ENCODE data around the gene LGALS9.

Gene LGALS9

GRCh38 chr17:27630607-27631410 is at the start of gene LGALS9:
LGALS9 (plus strand) TSS chr17:27631188; CDS start chr17:27631266, 78 bp downstream.
- DNase-seq: no peak

DNA sequence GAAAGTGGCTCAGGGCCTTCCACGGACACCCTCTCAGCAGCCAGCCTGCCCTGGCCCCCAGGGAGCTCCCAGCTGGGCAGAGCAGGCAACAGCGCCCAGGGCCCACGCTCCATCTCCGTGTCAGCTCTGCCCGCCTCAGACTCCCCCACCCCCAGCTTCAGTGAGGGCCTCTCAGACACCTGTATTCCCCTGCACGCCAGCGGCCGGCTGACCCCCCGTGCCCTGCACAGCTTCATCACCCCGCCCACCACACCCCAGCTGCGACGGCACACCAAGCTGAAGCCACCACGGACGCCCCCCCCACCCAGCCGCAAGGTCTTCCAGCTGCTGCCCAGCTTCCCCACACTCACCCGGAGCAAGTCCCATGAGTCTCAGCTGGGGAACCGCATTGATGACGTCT is 48.3 kb upstream of the LGALS9 start:
- DNase-seq: no peak

DNA sequence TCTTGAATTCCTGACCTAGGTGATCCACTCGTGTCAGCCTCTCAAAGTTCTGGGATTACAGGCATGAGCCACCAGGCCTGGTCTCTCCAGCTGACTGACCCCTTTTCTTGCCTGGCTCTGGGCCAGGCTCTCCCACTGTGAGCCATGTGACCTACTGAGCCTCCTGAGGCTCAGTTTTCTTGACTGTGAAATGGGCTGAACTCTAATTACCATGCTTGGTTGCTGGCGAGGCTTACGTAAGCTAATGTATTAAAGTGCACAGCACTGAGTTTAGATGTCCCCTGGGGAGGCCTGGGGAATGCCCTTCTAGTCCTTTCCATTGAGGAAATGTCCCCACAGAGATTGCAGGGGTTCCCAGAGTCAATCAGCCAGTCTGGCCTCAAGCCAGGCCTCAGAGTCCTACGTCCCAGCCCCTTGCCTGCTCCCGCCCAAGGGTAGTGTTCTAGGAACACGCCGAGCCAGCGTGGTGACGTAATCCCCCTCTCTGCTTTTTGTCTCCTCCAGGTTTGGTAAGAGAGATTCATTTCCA is 45.8 kb upstream of the LGALS9 start:
- DNase-seq: no peak

DNA sequence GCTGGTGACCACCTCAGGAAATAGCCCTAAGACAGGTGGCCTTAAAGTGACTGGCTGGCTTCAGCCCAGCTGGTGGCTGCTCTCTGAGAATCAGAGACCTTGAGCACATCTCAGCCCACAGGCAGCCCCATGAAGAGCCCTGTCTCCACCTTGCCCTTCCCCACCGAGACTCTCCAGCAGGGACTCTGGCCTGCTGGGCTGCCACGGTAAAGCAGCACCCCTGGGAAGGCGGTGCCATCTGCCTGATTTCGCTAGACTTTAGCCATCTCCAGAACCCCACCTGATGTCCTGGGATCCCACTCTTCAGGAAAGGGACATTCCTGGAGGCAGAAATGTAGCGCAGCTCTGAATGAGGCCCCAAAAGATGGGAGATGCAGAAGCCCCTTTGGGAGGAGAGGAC is 45.2 kb upstream of the LGALS9 start:
- no peak for DNase-seq

- no peak for DNase-seq
These were observed 44.7 kb upstream of the LGALS9 start for GRCh38 chr17:27586203-27586721.

DNA sequence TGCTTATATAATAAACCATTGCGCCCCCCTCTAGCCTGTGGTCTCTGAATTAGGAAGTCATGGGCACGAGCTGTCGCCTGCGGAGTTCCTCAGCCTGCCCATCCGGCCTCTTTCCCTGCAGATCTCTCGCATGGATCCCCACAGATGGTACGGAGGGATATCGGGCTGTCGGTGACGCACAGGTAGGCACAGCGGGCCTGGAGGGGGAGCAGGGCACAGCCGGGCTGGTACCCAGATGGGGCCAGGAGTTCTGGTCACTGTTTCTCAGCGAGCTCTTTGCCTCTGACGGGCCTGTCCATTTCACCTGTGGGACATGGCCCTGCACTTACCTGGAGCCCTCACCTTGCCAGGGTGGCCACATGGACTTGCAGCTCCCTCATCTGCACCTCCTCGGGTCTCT is 42.6 kb upstream of the LGALS9 start:
- no peak for DNase-seq

DNA sequence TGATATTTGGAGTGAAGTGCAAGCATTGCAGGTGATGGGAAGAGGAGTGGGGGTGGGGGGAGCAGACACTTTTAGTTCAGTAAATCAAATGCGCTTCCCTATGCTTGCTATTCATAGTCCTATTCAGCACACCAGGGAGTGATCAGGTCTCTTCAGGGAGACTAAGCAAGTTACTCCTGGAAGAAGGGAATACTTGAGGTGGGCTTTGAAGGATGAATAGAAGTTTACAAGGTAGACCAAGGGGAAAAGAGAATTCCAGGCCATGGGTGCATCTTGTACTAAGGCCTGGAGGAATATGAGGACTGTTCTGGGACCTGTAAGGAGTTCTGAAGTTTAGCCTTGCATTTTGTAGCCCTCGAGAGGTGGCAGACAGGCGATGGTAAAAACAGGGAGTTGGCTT is 40.1 kb upstream of the LGALS9 start:
- DNase-seq: no peak

DNA sequence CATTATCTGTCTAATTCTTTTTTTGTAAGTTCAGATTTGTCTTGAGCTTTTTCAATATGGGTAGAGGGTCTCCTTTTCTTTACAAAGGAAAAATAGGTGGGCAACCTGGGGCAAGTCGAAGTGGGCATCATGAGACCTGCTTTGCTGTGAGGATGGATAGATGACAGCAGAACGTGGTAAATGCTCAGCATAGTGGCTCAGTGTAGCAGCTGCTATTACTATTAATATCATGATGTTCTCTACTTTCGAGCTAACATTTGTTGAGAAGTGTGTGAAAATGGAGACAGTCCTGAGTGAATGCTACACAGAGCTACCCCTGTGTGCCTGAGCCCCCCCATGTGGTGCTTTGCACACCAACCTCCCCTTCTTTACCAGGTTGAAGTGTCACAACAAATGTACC is 39.0 kb upstream of the LGALS9 start:
- DNase-seq: no peak

GRCh38 chr17:27593232-27593856 is 37.6 kb upstream of the LGALS9 start:
- DNase-seq: no peak

GRCh38 chr17:27593857-27594255 is 37.1 kb upstream of the LGALS9 start:
- DNase-seq: no peak

DNA sequence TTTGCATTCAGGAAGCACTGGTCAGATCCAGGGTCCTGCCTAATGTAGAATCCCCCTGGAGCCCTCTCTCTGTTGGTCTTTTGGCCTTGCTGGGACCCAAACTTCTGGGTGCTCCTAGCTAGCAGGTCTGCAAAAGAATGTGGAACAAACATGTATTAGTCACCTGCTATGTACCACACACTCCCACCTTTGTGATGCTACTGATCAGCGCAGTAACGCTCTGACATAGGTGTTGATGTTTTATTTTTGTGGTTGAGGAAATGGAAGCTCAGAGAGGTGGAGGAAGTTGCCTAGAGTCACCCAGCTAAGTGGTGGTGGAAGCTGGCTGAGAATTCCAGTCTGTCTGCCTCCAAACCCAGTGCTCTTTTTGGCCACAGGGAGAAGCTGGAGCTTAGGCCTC is 35.8 kb upstream of the LGALS9 start:
- no peak for DNase-seq

DNA sequence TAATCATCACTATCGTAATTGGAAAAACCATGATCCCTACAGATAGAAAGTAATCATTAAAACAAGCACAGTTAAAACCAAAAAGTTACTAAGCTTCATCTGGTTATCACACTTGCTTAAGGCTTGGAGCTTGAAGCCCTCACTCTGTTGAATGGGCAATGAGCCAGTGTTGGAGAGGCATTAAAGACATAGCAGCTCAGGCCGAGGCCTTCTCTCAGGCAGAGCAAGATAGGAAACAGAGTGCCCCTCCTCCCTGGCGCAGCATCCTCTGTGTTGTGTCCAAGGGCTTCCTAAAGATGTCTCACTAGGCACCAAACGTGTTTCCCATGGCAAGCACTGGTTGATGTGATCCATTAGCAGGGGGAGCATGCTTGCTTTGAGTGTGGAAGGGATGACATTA is 34.9 kb upstream of the LGALS9 start:
- DNase-seq: no peak

- DNase-seq: peak; percentile 18
These were observed 34.3 kb upstream of the LGALS9 start for GRCh38 chr17:27596566-27597187.

DNA sequence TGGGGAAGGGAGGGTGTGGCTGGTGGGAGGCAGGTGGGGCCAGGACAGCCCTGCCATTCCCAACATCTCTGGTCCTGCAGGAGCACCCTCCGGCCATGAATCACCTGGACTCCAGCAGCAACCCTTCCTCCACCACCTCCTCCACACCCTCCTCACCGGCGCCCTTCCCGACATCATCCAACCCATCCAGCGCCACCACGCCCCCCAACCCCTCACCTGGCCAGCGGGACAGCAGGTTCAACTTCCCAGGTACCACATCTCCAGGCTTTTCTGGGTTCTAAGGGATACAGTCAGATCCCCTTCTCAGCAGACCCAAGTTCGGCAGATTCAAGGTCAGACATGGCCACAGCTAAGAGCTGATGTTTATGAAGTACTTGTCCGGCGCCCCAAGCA is 33.8 kb upstream of the LGALS9 start:
- DNase-seq: no peak

DNA sequence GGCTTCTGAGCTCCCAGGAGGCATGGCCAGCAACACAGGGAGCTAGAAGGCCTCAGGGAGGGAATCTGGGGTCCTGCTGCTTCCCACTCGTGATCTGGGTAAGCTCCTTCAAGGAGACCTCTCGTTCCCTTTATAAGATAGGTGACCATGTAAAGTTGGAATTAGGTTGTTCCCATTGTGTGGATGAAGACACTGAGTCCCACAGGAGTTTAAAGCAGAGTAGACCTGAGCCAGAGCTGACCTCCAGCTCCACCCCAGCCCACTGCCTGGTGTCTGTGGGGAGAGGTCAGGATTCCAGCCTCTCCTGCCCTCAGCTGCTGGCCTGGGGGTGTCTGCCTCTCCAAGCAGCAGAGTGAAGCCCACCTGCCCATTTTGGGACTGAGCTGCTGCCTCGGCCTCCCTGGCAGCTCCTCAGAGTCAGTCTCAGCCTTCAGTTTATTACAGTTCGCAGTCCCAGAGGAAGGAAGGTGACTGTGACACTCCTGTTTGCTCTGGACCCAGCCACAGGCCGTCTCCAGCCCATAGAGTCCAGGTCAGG is 33.1 kb upstream of the LGALS9 start:
- no peak for DNase-seq

GRCh38 chr17:27598337-27599050 is 32.5 kb upstream of the LGALS9 start:
- DNase-seq: no peak

- no peak for DNase-seq
These were observed 30.5 kb upstream of the LGALS9 start for GRCh38 chr17:27600471-27600870.

DNA sequence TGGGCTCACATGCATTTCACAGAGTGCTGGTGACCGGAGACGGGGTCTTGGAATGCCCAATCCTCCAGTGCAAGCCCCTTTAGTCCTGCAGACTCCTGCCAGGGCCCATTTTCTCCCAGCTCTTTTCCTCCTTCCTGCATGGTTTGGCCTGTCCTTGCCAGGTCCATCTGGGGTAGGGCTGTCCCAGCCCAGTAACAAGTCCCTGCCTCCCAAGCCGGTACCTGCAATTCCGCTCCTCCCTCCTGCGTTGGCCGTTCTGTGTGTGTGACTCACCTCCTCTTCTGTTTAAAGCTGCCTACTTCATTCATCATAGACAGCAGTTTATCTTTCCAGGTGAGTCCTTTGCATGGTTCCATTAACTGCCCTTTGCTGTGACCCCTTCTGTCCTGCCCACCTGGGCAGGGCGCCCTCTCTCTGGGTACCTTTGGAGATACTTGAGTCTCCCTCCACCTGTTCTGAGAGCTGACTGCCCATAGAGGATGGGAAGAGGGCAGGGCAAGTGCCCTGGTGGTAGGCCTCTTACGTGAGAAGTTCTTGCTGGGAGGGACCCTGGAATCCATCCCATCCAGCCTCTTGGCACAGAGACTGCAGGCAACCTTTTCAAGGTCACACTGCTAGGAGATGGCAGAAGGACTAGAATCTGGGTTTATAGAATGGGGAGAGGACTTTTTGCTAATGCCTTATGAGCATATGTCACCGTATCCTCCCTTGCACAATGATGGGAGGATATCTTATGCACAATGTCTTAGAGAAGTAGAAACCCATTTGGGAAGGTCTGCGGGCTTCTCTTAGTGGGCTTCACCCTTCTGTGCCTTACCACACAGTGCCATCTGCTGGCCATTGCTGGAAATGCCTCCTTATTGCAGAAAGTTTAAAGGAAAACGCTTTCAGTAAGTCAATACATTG is 29.7 kb upstream of the LGALS9 start:
- DNase-seq: peak; percentile 91

DNA sequence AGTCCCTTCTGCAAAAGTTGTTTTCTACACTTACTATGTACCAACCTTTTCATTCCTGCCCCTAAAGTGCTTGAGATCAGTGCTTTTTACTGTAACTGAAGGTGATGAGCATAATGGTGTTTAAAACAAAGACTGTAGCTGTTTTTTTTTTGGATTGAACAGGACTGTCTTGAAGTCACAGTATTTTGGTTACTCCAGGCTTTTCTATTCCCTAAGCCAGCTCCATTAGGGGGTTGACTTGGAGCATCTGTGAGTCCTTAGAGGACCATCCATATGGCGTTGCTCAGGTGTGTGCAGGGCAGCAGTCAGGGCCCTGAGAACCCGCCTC is 29.0 kb upstream of the LGALS9 start:
- DNase-seq: no peak

- DNase-seq: no peak
These were observed 28.1 kb upstream of the LGALS9 start for GRCh38 chr17:27602721-27603420.

DNA sequence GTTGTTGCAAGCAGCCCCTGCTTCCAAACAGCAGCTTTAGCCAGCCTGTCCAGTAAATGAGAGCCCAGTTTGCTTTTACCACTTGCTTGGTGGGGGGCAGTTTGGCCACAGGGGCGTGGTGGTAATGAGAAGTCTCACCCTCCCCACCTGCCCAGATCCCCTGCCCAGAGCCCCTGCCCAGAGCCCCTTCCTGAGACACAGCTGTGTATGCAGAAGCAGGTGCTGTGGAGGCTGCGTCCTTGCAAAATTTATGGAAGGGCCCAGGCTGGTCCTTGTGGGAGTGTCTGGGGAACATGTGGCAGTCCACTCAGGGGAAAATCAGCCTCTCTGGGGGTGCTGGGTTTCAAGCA is 27.6 kb upstream of the LGALS9 start:
- no peak for DNase-seq
